Stimulated activated effector memory CD8-positive, alpha-beta T cell treated with anti-CD3 and anti-CD28 coated beads, Interleukin-12 subunit alpha, Interleukin-12 subunit beta, amount 100 ng/mL, for 72 hours (primary cell): ENCODE measurements around the gene STXBP5L.
"Not testable (repeated sequence)": the region's sequence is repeated elsewhere in the genome, so short reads cannot be mapped to it uniquely, and the experiment has no call there.

Source experiments
- ATAC-seq: fragments of 150-1000 bp; cut with Tn5 transposase; 2 replicates; pipeline ENCODE4 v1.10.0; 2021
- DNase-seq, 2 donors: peaks; one replicate each; pipeline ENCODE4 v3.0.0; 2021 to 2022; ENCODE audit warnings: low spot score in 2 of 2
- H3K27ac Mint-ChIP-seq: one replicate; pipeline ENCODE4 v1.8.0; 2022; ENCODE audit warnings: mild to moderate bottlenecking, mixed read lengths
- H3K36me3 Mint-ChIP-seq: one replicate; pipeline ENCODE4 v1.8.0; 2022; ENCODE audit warnings: mild to moderate bottlenecking, mixed read lengths
- H3K4me1 Mint-ChIP-seq: one replicate; pipeline ENCODE4 v1.8.0; 2022; ENCODE audit warnings: mixed read lengths
- H3K4me3 Mint-ChIP-seq: one replicate; pipeline ENCODE4 v1.8.0; 2022; ENCODE audit warnings: mild to moderate bottlenecking, mixed read lengths
- H3K9me3 Mint-ChIP-seq: one replicate; pipeline ENCODE4 v1.8.0; 2022; ENCODE audit warnings: mixed read lengths

The STXBP5L gene

GRCh38 chr3:121126033-121126706 is 218.2 kb downstream of the STXBP5L start:
- H3K27ac Mint-ChIP-seq = no peak overlapping the region
- H3K9me3 Mint-ChIP-seq = no peaks in the 10 kb centered on the region
- H3K4me3 Mint-ChIP-seq = no peak overlapping the region
- DNase-seq (no peak), ATAC-seq (no peak)
- H3K4me1 Mint-ChIP-seq = no peaks in the 10 kb centered on the region
- H3K36me3 Mint-ChIP-seq = no peaks in the 10 kb centered on the region

DNA sequence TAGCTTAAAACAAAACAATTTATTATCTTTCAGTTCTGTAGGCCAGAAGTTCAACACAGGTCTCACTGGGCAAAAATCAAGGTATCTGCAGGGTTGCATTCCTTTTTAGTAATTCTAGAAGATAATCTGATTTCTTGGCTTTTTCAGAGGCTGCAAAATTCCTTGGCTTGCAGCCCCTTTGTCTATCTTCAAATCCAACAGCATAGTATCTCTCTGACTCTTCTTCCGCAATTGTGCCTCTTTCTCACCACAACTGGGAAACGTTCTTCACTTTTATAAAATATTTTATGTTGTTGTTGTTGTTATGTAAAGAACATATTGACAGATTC is 218.7 kb downstream of the STXBP5L start:
- no peaks in the 10 kb centered on the region for H3K4me1 Mint-ChIP-seq

DNA sequence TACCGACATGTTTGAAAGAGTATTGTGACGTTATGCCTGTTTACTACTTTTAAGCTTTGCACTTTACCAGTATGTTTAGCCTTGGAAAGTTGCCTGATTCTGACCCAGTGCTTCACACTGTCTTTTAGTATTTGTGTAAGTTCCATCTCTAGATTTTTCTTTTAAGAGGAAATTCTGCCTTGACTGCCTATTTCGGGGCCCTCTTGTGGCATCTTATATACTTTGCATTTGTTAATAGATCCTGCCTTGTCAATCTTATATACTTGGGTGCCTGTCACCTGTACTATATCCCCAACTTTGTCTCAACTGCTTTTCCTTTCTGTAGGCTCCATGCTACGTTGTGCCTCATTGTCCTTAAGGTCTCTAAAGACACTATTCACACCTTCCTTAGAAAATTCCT is 244.6 kb downstream of the STXBP5L start:
- ATAC-seq (no peak), DNase-seq (no peak)
- no peaks in the 10 kb centered on the region for H3K36me3 Mint-ChIP-seq
- no peaks in the 10 kb centered on the region for H3K4me1 Mint-ChIP-seq
- no peak overlapping the region for H3K27ac Mint-ChIP-seq
- no peaks in the 10 kb centered on the region for H3K9me3 Mint-ChIP-seq
- H3K4me3 Mint-ChIP-seq = no peak overlapping the region

More for the DNA sequence above, 218.7 kb downstream of the STXBP5L start:
- Mint-ChIP-seq H3K9me3 (no peaks in the 10 kb centered on the region), H3K4me3 (no peak overlapping the region), H3K27ac (no peak overlapping the region), H3K36me3 (no peaks in the 10 kb centered on the region)
- no peak for DNase-seq
- no peak for ATAC-seq

DNA sequence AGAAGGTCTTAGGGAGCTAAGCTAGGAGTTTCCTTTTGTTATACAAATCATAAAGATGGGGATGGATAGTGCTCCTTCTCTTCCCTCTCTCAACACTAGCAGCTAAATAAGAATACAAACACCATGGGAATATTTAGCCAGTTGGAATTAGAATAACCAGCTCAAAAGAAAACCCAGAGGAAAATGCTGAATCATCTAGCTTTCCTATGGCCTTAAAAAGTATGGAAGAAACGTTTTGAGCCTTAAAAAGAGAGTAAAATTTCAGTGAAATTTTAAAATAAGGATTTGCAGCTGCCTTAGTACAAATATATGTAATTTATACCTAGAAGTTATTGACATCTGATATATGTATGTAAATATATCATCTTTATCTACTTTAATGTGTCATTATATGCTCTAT is 245.8 kb downstream of the STXBP5L start:
- no peaks in the 10 kb centered on the region for H3K4me1 Mint-ChIP-seq
- no peak for DNase-seq
- H3K4me3 Mint-ChIP-seq = no peak overlapping the region
- ATAC-seq = no peak
- no peaks in the 10 kb centered on the region for H3K36me3 Mint-ChIP-seq
- no peak overlapping the region for H3K27ac Mint-ChIP-seq
- no peaks in the 10 kb centered on the region for H3K9me3 Mint-ChIP-seq

- H3K27ac Mint-ChIP-seq = no peak overlapping the region
- H3K4me1 Mint-ChIP-seq = no peaks in the 10 kb centered on the region
- ATAC-seq = no peak
- DNase-seq = no peak
- no peaks in the 10 kb centered on the region for H3K36me3 Mint-ChIP-seq
- H3K9me3 Mint-ChIP-seq = no peaks in the 10 kb centered on the region
- H3K4me3 Mint-ChIP-seq = no peak overlapping the region
These were observed 247.0 kb downstream of the STXBP5L start for GRCh38 chr3:121155028-121155427.

DNA sequence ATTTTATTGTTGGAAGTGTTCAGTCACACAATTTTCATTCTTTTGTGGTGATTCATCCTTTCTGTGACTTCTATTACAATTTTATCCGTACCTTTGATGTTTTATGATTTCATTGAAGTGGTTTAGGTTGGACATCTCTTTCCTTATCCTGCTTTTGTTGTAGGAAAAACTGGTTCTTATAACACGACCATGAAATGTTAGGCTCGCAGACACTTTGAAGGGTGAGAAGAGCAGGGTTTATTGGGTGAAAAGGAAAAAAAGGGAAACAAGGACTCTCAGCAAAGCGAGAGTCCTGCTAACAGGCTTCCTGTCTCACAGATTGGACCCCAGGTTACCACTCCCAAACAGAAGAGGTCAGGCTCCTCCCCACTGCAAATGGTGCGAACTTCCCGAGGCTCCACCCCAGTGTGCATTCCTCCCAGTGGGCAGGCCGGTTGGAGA is 257.4 kb downstream of the STXBP5L start:
- Mint-ChIP-seq H3K4me3 (no peak overlapping the region), H3K4me1 (no peaks in the 10 kb centered on the region), H3K36me3 (peaks cover 5% of the 10 kb centered on the region), H3K9me3 (peaks cover 6% of the 10 kb centered on the region), H3K27ac (no peak overlapping the region)
- ATAC-seq (no peak), DNase-seq (no peak)

DNA sequence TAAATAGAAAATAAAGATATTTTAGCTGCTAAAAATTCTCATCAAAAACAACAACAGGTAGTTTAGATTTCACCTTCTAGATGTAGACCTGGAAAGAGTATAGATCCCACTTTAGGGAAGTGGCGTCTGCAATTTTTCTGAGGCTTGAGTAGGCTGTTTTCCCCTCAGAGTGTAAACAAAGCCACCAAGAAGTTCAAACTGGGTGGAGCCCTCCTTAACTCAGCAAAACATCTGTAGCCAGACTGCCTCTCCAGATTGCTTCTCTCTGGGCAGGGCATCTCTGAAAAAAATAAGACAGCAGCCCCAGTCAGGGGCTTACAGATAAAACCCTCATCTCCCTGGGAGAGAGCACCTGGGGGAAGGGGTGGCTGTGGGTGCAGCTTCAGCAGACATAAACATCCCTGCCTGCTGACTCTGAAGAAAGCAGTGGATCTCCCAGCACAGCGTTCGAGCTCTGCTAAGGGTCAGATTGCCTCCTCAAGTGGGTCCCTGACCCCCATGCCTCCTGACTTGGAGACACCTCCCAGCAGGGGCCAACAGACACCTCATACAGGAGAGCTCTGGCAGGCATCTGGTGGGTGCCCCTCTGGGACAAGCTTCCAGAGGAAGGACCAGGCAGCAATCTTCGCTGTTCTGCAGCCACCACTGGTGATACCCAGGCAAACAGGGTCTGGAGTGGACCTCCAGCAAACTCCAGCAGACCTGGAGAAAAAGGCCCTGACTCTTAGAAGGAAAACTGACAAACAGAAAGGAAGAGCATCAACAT is 259.6 kb downstream of the STXBP5L start:
- no peak for ATAC-seq
- H3K9me3 Mint-ChIP-seq = peaks cover 9% of the 10 kb centered on the region
- DNase-seq = no peak
- H3K27ac Mint-ChIP-seq = no peak overlapping the region
- H3K4me1 Mint-ChIP-seq = no peaks in the 10 kb centered on the region
- no peak overlapping the region for H3K4me3 Mint-ChIP-seq
- peaks cover 5% of the 10 kb centered on the region for H3K36me3 Mint-ChIP-seq

- Mint-ChIP-seq H3K4me1 (no peaks in the 10 kb centered on the region), H3K27ac (no peak overlapping the region), H3K9me3 (peaks cover 12% of the 10 kb centered on the region), H3K36me3 (no peaks in the 10 kb centered on the region), H3K4me3 (no peak overlapping the region)
- DNase-seq (no peak), ATAC-seq (no peak)
These were observed 267.1 kb downstream of the STXBP5L start for GRCh38 chr3:121175083-121175482.

DNA sequence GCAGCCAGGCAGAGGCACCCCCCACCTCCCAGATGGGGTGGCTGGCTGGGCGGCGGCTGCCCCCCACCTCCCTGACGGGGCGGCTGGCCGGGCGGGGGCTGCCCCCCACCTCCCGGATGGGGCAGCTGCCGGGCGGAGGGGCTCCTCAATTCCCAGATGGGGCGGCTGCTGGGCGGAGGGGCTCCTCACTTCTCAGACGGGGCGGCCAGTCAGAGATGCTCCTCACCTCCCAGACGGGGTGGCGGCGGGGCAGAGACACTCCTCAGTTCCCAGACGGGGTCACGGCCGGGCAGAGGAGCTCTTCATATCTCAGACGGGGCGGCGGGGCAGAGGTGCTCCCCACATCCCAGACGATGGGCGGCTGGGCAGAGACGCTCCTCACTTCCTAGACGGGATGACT is 282.6 kb downstream of the STXBP5L start:
- DNase-seq, H3K36me3 Mint-ChIP-seq, H3K4me3 Mint-ChIP-seq, ATAC-seq, H3K4me1 Mint-ChIP-seq, H3K27ac Mint-ChIP-seq, H3K9me3 Mint-ChIP-seq: not testable (repeated sequence)

DNA sequence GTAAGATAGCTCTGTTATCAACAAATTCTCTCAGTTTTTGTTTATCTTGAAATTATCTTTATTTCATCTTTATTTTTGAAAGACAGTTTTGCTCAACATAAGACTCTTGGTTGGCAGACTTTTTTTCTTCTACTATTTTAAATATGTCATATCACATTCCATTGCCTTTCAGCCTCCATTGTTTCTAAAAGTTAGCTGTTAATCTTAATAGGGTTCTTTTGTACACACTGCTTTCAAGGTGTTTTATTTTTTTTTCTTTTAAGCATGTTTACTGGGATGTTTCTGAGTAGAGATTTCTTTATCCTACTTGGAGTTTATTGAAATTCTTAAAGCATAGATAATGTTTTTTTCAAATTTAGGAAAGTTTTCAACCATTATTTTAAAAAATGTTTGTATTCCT is 294.6 kb downstream of the STXBP5L start:
- Mint-ChIP-seq H3K9me3 (peaks cover 10% of the 10 kb centered on the region), H3K27ac (no peak overlapping the region), H3K4me3 (no peak overlapping the region), H3K4me1 (no peaks in the 10 kb centered on the region), H3K36me3 (no peaks in the 10 kb centered on the region)
- DNase-seq = no peak
- no peak for ATAC-seq

GRCh38 chr3:121223116-121223515 is 315.1 kb downstream of the STXBP5L start:
- no peak overlapping the region for H3K4me3 Mint-ChIP-seq
- no peak overlapping the region for H3K27ac Mint-ChIP-seq
- H3K4me1 Mint-ChIP-seq = no peaks in the 10 kb centered on the region
- ATAC-seq = no peak
- no peak for DNase-seq
- H3K36me3 Mint-ChIP-seq = no peaks in the 10 kb centered on the region
- H3K9me3 Mint-ChIP-seq = peaks cover 3% of the 10 kb centered on the region

- Mint-ChIP-seq H3K4me3 (no peak overlapping the region), H3K4me1 (no peaks in the 10 kb centered on the region), H3K36me3 (no peaks in the 10 kb centered on the region), H3K27ac (no peak overlapping the region), H3K9me3 (peaks cover 3% of the 10 kb centered on the region)
- no peak for DNase-seq
- ATAC-seq = no peak
These were observed 321.0 kb downstream of the STXBP5L start for GRCh38 chr3:121228971-121229370.

- H3K9me3 Mint-ChIP-seq, ATAC-seq, H3K36me3 Mint-ChIP-seq, H3K4me1 Mint-ChIP-seq, H3K27ac Mint-ChIP-seq, DNase-seq, H3K4me3 Mint-ChIP-seq: not testable (repeated sequence)
These were observed 322.2 kb downstream of the STXBP5L start for GRCh38 chr3:121230194-121230593.

DNA sequence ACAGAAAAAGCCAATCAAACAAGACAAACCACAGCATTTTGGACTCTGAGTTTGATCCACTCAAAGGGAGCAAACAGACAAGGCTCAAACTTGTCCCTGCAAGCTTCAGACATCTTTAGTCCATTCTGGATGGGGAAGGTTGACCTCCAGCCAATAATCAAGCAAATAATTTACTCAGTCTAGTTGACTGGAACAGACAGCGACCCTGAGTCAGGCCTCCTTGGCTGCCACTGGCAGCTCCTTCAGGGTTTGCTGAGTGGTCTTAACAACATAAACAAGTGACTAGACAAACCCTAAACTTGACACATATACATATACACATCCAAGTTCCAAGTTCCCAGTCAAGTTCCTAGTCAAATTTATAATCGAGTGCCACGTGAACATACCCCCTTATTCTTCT is 323.9 kb downstream of the STXBP5L start:
- ATAC-seq (no peak), DNase-seq (no peak)
- H3K4me1 Mint-ChIP-seq = no peaks in the 10 kb centered on the region
- no peak overlapping the region for H3K4me3 Mint-ChIP-seq
- H3K9me3 Mint-ChIP-seq = no peaks in the 10 kb centered on the region
- H3K36me3 Mint-ChIP-seq = no peaks in the 10 kb centered on the region
- H3K27ac Mint-ChIP-seq = no peak overlapping the region

DNA sequence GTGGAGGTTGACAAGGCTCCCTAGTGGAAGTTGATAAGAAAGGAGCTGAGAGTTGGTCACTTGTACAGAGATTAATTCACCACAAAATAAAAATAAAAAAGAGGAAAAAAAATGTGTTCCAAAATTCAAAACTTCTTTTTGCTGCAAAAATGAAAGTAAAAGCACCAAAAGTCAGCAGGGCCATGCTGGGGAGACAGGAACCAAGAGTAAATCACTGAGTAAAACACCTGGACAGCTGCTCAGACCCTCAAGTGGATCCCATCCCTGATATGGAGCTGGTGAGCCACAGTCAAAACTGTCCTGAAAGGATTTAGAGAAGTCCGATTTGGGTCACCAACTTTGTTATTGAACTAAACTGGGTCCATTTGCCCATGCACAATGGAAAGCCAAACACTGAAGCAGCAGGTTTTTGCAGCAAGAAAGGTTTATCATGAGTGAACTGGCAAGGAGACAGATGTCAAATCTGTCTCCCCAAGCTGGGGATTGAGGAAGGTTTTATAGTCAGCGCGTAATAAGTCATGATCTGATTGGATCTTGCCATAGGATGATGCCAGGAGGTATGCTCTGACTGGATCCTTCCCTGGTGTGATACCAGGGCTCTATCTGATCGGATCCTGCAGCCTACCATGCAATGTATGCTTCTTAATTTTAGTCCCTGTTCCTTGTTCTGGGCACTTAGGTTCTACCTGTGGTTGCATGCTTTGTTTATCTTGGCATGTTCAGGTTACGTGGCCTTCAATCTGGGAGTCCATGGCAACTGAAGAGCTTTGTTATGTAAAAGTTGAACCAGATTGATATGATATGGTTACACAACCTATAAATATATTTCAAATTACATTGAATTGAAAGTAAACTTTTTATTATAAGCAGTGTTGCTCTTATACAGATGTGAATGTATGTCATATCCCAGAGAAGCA is 324.6 kb downstream of the STXBP5L start:
- Mint-ChIP-seq H3K27ac (no peak overlapping the region), H3K4me3 (no peak overlapping the region), H3K9me3 (no peaks in the 10 kb centered on the region), H3K4me1 (no peaks in the 10 kb centered on the region), H3K36me3 (no peaks in the 10 kb centered on the region)
- ATAC-seq (peak; percentile 21), DNase-seq (no peak)
